Stimulated activated CD4-positive, alpha-beta T cell treated with anti-CD3 and anti-CD28 coated beads, Interleukin-4, amount 100 ng/mL, for 48 hours (primary cell): Measurements from ENCODE around the gene NEK2.
A peak's percentile ranks its signal among the peaks of the same experiment; 100 is the strongest.
"Not testable (repeated sequence)": the region's sequence is repeated elsewhere in the genome, so short reads cannot be mapped to it uniquely, and the experiment has no call there.

Experiments
- DNase-seq, 2 donors: peaks; one replicate each; pipeline ENCODE4 v3.0.0-alpha.2; 2020; ENCODE audit warnings: low read depth in 2 of 2

NEK2 gene

DNA sequence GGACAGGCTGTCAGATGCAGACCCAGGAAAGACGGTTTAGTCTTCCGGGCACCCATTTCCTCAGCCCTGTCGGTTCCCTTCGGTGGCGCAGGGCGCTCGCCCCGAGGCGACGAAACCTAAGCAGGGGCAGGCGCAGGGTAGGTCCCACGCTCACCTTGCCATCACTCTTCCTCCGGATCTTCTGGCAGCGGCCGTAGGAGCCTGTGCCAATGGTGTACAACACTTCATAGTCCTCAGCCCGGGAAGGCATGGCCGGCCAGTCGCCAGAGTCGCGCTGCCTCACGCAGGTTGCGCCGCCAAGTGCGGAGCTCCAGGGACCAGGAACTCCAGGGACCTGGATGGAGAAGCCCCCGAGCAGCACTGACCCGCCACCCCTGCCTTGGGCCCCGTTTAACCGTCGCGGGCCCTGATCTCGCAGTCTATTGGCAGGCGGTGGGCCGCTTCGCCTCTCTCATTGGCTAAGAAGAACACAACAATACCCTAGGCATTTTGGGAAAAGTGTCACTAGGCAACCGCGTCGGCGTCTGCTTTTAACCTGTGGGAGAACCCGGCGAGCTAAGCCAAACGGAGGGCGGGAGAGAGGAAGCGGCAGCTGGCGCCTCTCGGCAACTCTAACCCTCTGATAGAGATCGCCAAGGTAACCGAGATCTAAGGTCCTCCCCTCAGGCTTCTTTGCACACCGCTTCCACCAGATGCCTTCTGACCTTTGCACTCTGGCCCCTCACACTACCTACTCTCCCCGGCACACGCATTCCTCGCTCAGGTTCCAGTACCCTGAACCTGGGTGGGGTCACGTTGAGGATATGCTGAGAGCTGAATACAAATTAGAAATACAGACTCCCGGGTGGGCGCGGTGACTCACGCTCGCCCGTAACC, at the start of gene NEK2:
Gene NEK2, minus strand, starts transcription at position 392 of the 876 bp plus-strand sequence. Its CDS starts 142 bp downstream, at position 250.
- peak; percentile 72 to 77 for DNase-seq

DNA sequence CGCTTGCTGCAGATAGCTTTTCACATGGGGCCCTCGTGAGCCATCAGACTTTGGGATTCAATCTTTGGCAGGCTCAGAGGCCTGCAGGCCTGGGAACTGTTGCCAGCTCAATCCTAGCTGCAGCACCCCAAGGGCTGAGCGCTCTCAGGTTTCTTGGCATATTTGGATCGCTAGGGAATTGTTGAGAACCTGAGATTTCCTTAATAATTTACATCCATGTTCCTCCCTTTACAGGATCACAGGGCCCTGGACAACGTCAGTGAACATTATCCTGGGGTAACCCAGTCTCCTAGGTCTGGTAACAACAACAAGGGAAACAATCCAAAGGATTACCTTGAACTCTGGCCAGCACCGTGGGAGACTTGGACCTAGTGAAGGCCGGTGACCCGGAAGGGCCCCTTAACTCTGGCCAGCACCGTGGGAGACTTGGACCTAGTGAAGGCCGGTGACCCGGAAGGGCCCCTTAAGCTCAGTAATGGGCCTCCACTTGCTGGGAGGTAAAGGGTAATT, 49.3 kb upstream of the NEK2 start:
- DNase-seq, result no peak

DNA sequence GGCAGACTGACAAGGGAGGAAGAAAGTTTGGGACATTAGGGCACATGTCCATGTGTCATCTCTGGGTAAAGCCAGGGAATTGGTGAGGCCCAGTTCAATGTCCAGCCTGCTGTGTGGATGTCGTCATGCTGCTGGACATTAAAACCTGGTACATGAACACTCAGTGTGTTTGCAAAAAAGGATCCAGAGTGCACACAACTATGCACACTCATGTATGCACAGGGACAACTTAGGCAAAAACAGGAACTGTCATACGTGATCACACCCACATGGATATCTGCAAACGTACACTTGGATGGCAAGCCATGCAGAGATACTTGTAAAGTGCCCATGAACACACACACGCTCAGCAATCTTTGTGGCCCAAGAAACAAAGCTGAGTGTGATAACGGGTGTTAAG, 47.9 kb upstream of the NEK2 start:
- DNase-seq, result no peak

DNA sequence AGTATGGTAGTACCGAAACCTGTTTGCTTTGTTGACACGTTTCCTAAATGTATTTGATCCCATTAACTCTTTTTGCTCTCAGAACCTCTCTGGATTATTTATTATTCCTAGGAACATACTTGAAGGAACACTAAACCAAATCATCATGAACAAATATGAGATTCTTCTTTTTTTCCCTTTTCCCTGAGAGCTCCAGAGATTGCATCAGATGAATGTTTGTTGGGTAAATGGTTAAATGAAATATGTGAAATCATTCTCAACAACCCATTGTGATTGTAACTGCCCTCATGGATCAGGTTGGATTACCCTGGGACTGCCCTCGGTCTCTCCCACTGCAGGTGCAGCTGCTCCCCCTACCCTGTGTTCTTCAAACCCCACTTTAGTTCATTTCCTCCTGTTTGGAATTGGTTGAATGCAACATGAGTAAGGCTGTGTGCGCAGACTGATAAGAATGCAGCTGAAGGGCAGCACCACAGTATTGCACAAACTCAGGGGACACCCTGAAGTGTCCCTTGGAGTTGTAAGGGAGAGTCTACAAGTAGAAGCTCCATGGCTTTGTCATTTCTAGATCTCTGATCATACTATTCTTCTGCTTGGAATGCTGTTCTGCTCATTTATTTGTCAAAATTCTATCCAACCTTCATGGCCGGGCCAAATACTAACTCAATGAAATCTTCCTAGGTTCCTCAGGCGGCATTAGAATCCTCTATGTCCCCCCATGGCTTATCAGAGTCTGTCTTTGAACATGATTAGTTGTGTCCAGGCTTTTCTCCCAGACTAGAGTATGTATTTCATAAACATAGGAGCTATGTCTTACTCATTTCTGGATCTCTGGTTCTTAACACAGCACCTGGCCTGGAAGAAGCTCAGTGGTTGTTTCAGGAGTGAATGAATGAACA, 47.1 kb upstream of the NEK2 start:
- DNase-seq, result no peak

DNA sequence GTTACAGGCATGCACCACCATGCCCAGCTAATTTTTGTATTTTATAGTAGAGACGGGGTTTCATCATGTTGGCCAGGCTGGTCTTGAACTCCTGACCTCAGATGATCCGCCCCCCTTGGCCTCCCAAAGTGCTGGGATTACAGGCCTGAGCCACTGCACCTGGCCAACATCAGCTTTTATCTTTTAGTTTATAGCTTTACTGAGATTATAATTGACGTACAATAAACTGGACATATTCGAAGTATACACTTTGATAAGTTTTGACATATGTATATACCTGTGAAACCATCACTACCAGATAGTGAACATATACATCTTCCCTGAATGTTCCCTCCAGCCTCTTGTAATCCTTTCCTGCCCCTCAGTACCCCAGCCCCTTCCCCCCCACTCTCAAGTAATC, 41.1 kb upstream of the NEK2 start:
- not testable (repeated sequence) for DNase-seq

DNA sequence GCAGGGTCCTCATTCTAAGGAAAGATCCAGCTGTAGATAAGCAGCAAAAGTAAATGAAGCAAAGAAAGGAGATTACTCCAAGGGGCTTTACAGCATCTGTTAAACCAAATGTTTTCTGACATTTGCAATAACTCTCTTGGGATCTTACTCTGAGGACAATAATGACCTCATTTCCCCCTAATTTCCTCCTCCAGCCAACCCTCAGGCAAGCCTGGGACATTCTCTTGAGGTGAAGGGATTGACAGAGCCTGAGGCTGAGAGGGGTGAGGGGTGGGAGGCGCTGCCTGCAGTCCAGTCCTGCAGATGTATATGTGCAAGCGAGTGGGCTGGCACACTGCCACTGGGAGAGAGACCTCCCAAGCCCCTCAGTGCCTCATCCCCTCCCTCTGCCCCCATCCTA, 40.5 kb upstream of the NEK2 start:
- DNase-seq, result no peak

DNA sequence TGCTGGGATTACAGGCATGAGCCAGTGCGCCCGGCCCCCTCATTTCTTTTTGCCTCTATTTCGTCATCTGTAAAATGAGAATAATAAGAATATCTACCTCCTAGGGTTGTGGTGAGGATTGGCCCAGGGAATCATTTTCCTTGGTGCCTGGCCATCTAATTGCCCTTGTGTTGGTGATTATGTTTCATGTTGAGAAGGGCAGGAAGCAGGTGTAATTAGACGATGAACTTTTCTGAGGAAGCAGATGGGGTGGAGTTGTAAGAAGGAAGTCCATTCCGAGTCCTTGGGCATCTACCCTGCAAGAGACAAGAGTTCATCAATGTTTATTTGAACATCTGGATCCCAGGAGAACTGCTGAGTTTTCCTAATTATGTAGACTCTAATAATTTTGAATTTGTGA, 38.7 kb upstream of the NEK2 start:
- DNase-seq, result no peak

DNA sequence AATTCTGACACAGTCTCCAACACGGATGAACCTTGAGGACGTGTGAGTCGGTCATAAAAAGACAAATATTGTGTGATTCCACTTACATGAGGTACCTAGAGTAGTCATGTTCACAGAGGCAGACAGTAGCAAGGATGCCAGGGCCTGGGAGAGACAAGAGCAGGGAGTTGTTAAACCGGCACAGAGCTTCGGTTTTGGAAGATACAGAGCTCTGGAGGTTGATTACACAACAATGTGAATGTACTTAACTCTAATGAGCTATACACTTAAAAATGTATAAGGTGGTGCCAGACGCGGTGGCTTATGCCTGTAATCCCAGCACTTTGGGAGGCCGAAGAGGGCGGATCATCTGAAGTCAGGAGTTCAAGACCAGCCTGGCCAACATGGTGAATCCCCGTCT, 37.8 kb upstream of the NEK2 start:
- no peak for DNase-seq

DNA sequence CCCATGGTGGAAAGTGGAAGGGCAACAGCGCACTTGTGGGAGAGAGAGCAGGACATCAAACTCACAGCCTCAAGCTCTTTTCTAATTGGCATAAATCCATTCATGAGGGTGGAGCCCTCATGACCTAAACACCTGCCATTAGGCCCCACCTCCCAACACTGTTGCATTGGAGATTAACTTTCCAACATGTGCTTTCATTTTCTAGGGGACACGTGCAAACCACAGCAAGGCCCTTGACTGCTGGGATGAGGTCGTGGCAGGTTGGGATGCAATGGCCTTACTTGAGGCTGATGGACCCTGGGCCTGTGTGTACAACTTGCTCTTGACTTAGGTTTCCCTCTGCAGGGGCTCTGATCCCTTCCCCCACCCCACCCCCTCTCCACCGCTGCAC, 35.9 kb upstream of the NEK2 start:
- no peak for DNase-seq

DNA sequence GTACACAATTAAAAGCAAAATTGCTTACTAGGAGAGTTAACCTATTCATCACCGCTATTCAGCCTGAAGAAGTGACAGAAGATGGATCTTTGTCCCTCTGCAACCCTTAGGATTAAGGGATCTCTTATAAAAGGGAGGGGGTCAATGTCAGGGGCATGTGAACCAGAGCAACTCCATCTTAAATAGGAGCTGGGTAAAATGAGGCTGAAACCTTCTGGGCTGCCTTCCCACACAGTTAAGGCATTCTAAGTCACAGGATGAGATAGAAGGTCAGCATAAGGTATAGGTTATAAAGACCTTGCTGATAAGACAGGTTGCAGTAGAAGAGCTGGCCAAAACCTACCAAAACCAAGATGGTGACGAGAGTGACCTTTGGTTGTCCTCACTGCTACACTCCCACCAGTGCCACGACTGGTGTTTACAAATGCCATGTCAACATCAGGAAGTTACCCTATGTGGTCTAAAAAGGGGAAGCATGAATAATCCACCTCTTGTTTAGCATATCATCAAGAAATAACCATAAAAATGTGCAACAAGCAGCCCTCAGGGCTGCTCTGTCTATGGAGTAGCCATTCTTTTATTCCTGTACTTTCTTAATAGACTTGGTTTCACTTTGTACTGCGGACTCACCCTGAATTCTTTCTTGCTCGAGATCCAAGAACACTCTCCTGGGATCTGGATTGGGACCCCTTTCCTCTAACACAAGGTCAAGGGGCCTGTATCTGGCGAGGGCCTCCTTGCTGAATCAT, 35.3 kb upstream of the NEK2 start:
- no peak for DNase-seq

DNA sequence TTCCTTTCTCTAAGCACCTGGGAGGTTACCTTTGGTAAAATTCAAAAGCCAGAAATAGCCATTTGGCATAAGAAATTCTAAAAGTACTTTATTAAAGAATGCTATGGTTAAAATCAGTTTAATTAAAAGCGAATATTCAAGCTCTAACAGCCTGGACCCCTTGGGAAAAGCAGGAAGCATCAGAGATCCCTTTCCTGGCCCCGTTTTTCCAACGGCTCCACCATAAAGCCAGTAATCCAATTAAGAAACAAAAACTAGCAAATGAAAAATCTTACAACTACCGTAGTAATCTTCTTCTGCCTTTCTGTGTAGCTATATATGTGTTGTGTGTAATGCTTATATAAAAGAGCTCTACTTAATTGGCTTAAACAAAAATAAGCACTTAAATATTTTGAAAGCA, 33.5 kb upstream of the NEK2 start:
- DNase-seq, result no peak

DNA sequence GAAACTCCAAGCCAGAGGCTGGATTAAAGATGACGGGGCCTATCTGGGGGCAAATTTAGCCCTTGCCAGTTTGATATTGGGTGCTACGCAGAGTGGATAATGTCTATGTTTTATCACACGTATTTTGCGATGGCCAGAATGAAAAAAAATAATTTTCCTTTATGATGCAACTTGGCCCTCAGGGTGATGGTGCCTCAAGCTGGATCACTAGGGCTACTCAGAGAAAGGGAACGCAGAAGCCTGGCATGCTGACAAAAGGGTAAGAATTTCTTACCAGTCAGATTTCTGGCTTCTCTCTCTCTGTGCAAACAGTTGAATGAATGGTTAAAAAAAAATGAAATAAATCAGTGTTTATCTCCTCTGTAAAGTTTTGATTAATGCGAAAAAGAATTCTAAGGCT, 32.6 kb upstream of the NEK2 start:
- no peak for DNase-seq

DNA sequence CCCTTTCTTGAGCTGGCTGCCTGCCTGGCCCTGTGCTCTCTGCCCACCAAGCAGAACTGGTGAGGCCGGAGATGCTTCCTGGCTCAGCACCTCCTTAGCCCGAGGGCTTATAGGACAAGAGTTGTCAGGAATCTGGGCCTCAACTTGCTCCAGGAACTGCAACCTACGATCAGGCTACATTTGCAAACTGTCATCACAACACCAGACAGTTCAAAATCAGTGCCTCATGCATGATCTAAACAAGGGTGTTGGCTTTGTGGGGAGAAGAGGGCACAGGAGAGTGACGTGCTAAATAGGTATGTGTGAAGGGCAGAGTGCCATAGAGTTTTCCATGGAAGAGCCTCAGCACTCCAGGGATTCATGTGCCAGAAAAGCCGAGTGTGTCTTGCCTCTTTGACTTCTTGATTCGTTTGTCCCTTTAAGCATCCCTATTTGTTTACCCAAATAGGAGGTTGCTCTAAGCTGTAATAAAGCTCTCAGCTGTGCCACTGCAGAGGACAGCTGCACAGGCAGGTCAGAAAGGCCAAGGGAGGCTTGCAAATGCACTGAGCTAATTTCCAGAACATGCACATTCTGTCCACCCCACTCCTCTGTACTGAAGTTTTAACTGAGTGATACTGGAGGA, 30.2 kb upstream of the NEK2 start:
- DNase-seq, result no peak

DNA sequence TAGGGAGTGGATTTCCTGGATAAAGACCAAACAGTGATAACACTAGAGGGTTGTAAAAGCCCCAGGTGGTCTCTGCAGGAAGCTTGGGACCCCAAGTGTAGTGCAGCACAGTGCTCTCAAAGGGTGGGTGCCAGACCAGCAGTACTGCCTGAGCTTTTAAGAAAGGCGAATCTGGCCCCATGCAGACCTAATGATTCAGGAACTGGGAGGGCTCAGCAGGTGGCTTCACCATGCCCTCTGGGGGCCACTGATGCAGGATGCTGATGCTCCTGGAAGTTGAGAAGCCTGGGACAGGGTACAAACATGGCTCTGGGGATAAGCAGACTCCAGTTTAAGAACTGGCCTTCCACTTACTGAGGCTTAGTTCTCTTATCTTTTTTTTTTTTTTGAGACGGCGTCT, 29.1 kb upstream of the NEK2 start:
- no peak for DNase-seq

DNA sequence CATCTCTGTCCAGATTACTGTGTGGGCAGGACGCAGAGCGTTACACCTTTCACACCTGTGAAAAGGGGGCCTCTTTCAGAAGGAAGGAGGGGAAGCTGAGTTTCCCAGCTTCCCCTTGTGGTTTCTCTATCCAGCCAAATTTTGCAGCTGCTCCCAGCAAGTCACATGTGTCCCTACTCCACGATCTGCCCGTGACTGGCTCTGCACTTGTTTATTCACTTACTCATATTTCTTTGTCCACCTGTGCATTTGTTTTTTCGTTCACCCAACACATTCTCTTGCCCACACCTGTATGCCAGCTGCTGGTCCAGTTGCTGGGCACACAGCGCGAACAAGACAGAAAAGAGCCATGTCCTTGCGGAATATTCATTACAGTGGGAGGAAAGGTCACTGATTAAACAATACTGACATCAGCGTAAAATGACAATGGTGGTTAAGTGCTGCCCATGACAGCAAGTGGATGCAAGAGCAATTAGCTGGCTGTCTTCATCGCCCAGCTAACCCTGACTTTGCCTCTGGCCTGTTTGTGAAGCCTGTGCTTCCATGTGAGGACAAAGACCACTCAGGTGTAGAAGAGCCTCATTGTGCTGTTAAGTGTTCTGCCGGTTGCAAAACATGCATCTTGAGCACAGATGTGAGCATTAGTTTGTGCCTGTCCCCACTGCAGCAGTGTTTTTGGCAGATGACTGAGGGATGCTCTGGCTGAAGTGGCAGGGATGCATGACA, 28.6 kb upstream of the NEK2 start:
- no peak for DNase-seq

DNA sequence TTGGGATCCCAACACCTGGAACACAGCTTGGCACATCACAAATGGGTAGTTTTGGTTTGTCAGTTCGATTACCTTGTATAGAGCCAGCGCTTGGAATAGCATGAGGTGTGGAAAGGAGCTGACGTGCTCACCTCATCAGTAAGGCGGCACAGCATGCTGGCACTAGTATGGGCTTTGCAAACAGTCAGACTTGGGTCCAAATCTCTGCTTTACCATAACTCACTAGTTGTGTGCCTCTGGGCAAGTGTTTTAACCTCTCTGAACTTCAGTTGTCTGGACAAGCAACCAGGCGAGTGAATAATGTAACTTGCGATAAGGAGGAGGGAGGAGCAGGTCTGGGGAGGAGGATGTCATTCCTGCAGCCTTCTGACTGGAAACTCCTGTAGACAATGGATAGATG, 26.3 kb upstream of the NEK2 start:
- no peak for DNase-seq

DNA sequence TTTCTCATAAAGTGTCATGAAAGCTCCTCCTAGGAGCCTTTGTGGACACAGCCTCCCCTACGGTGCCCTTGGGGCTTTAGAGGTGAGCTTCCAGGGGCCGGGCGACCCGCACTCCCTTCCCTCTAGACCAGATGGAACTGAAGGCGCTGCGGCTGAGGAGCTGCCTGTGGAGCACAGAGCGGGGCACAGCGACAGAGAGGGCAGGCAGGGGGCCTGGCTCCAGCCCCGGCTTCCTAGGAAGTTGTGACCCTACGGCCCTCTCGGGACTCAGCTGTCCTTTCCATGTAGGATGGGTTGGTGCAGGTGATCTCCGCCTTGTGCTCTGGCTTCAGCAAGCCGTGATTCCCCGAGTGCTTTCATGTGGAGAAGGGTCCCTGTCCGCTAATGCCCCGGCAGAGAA, 23.6 kb upstream of the NEK2 start:
- DNase-seq, result no peak

DNA sequence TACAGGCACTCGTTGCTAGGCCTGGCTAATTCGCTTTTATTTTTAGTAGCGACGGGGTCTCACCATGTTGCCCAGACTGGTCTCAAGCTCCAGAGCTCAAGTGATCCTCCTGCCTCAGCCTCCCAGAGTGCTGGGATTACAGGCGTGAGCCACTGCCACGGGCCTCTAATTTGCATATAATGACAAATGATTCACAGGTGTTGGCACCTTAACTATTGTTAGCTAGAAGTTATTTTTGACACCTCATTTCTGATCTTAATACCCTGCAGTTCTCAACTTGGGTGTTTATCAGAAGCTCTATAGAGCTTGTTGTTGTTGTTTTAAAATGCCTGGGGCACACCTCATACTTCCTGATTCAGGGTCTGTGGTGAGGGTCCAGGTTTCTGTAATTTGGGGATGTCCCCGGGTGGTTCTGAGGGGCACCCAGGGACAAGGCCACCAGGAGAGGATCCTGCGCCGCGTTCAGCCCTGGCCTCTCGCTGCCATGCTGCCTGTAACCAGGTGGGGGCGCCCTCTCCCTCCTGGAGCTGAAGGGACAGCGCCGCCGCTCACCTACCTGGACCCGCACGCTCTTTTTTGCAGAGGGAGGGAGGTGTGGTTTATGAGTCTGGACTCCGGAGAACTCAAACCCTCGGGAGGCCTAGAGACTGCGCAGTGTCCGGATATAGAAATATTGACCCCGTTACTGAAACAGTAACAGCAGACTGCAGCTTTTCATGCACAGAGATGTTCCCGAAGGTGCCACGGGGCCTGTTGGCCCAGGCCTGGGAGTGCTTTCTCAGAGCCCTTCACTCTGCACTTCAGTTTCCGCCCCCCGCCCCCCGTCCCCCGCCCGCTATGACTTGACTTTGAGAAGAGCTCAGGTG, 23.0 kb upstream of the NEK2 start:
- DNase-seq, result peak; percentile 76 to 89

DNA sequence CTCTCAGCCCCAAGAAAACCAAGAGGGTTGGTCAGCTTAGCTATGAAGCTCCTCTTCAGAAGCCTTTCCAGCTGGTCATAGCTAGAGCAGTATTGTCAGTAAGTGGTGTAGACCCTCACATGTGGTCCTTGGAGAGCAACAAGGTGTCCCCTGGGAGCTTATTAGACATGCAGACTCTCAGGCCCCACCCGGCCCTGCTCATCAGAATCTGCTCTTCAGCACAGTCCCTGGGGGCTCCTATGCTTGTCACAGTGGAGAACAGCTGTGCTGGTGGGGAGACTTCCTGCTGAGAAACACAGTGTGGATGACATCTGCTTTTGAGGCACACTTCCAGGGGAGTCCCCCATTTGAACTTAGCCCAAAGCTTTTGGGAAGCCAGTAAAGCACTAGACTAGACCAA, 21.9 kb upstream of the NEK2 start:
- no peak for DNase-seq
